ENCODE results near the gene ARHGAP10.

Gene ARHGAP10

DNA sequence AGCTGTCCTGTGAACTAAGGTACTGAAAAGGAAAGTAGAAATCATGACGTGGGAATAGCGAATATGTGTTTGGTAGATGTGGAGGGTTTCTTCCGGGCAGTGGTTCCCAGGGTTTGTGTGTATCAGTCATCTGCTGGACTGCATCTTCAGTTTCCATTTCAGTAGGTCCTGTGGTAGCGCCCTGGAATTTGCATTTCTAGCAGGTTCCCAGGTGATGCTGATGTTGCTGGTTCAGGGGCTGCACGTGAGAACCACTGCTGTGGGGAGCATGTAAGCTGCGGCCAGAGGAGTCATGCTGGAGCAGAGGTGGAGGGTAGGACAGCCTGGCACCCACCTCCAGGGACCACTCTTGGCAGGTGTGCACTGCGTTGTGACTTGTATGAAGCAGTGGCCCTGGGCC, 47.1 kb downstream of the ARHGAP10 start:
- no peak for TF ChIP-seq CTCF (IDR thresholded peaks at IDR 0.05; ENCODE audit: insufficient read depth, low read length, poor library complexity, severe bottlenecking)
- peak; percentile 71 for DNase-seq (ENCODE audit: extremely low read depth, insufficient read length)
- Histone ChIP-seq H3K4me3 (replicated peaks; ENCODE audit: low read depth, low read length) (peak overlapping the region; percentile 53), H3K27me3 (replicated peaks; ENCODE audit: control insufficient read depth, insufficient read depth, low read length) (no peaks in the 10 kb centered on the region), H3K36me3 (ENCODE audit: control insufficient read depth, insufficient read depth, low read length) (no peaks in the 10 kb centered on the region)

GRCh38 chr4:147779451-147779850, 47.6 kb downstream of the ARHGAP10 start:
- Histone ChIP-seq H3K36me3 (ENCODE audit: control insufficient read depth, insufficient read depth, low read length) (no peaks in the 10 kb centered on the region), H3K27me3 (replicated peaks; ENCODE audit: control insufficient read depth, insufficient read depth, low read length) (no peaks in the 10 kb centered on the region), H3K4me3 (replicated peaks; ENCODE audit: low read depth, low read length) (peak overlapping the region; percentile 53)
- no peak for DNase-seq (ENCODE audit: extremely low read depth, insufficient read length)
- no peak for TF ChIP-seq CTCF (IDR thresholded peaks at IDR 0.05; ENCODE audit: insufficient read depth, low read length, poor library complexity, severe bottlenecking)

DNA sequence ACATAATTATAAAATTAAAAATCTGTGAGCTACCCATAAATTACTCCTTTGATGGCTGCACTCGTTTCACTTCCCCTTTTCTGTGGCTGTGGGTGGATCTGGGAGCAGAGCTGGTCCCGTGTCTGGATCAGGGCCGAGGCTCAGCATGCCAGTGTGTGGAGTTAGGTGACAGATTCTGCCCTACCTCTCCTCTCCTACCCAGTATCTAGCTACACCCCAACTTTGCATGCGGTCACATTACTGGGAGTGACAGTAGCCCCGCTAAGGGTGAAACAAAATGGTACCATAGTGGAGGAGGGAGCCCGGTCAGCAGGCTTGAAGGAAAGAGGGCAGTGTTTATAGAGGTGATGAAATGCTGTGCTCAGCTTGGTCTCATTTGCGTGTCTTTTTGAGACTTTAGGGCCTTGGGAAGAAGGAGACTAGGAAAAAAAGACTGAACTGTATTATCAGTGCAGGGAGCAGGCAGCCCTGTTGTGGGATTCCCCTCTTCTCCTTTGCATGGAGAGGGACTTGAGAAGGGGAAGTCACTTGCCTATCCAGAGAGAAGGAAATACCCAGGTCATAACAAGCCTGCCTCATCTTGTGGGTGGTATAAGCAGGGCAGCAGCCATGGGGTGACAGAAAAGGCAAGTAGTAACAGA, 48.4 kb downstream of the ARHGAP10 start:
- no peak for TF ChIP-seq CTCF (IDR thresholded peaks at IDR 0.05; ENCODE audit: insufficient read depth, low read length, poor library complexity, severe bottlenecking)
- Histone ChIP-seq H3K4me3 (replicated peaks; ENCODE audit: low read depth, low read length) (peak overlapping the region; percentile 51), H3K36me3 (ENCODE audit: control insufficient read depth, insufficient read depth, low read length) (no peaks in the 10 kb centered on the region), H3K27me3 (replicated peaks; ENCODE audit: control insufficient read depth, insufficient read depth, low read length) (no peaks in the 10 kb centered on the region)
- peak; percentile 66 for DNase-seq (ENCODE audit: extremely low read depth, insufficient read length)

DNA sequence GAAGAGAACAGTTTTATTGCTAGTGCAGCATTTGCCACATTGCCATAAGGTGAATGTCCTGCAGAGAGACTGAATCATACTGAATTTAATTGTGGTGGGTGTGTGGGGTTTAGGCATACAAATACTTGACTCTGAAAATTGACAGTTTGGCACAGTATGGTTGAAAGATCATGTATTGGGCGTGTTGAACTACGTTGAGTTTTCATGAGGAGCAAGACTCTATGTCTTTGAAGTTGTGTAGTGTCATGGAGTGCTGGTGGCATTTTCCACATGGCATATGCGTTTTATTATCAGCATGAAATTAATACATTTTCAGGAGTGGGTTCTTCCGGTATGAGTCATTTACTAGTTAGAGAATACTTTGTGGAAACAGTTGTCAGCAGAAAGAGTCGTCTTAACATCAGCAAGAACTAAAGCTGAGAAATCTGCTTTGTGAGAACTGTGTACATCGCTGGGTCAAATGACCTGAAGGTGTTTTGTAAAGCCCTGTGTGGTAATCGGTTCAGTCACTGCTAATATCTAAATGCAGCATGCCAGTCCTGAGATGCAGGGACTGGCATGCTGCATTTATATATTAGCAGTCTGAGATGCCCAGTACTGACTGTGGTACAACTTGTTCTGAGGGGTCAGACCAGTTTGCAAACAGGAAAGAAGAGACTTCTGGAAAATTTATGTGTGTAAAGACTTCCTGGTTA, 50.3 kb downstream of the ARHGAP10 start:
- Histone ChIP-seq H3K4me3 (replicated peaks; ENCODE audit: low read depth, low read length) (no peak overlapping the region), H3K27me3 (replicated peaks; ENCODE audit: control insufficient read depth, insufficient read depth, low read length) (no peaks in the 10 kb centered on the region), H3K36me3 (ENCODE audit: control insufficient read depth, insufficient read depth, low read length) (no peaks in the 10 kb centered on the region)
- TF ChIP-seq CTCF (IDR thresholded peaks at IDR 0.05; ENCODE audit: insufficient read depth, low read length, poor library complexity, severe bottlenecking) = no peak
- no peak for DNase-seq (ENCODE audit: extremely low read depth, insufficient read length)

DNA sequence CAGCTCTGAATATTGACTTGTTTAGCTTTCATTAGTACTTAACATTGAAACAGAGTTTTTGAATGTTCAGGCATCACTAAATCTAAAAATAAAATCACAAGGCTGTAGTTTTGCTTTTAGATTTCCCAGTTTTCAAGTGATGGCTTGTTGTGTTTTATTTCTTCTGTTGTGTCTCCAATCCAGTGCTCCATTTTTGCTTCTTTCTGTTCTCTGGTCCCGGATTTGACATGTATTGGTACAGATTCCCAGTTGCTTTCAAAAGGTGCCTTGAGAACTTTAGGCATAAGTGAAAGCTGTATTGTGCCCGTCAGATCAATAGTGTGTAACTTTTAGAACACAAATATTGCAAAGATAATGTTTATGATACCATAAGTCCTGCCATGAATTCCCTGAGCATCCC, 53.2 kb downstream of the ARHGAP10 start:
- no peak for TF ChIP-seq CTCF (IDR thresholded peaks at IDR 0.05; ENCODE audit: insufficient read depth, low read length, poor library complexity, severe bottlenecking)
- H3K27me3 ChIP-seq (replicated peaks; ENCODE audit: control insufficient read depth, insufficient read depth, low read length) = no peaks in the 10 kb centered on the region
- DNase-seq (ENCODE audit: extremely low read depth, insufficient read length) = no peak
- H3K4me3 ChIP-seq (replicated peaks; ENCODE audit: low read depth, low read length) = peak overlapping the region; percentile 28; the same call in 1 of the 2 replicates
- H3K36me3 ChIP-seq (ENCODE audit: control insufficient read depth, insufficient read depth, low read length) = no peaks in the 10 kb centered on the region
